ENCODE results near the gene TSPAN16.
A peak's percentile ranks its signal among the peaks of the same experiment; 100 is the strongest.

The TSPAN16 gene

DNA sequence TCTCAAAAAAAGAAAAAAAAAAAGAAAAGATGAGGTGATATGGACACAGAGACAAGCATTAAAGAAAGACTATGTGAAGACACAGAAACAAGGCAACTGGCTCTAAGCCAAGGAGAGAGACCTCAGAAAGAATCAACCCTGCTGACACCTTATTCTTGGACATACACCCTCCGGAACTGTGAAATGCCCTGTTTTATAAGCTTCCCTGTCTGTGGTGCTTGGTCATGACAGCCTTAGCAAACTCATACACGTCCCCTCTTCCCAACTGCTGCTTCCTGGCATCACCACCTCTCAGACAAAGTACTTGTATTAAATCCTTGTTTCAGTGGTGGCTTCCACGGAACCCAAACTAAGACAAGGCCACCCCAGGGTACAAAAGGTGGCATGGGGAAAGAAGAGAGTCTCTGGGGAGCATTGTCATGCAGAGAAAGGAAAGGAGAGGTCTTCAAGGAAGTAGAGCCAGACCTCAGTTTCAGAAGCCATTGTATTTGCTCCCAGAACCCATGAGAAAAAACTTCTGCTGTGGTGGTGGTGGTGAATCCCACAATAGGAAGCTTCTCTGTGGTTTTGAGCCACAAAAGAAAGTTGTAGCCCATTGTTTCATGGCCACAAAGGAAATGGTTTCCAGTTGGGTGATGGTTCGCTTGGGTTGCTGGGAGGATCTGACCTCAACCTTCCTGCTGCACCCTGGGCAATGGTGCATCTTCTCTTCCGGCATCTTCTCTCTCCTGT lies 16.3 kb upstream of the TSPAN16 start:
- H3K4me3 ChIP-seq = no peak overlapping the region
- TF ChIP-seq, protein P1, sequence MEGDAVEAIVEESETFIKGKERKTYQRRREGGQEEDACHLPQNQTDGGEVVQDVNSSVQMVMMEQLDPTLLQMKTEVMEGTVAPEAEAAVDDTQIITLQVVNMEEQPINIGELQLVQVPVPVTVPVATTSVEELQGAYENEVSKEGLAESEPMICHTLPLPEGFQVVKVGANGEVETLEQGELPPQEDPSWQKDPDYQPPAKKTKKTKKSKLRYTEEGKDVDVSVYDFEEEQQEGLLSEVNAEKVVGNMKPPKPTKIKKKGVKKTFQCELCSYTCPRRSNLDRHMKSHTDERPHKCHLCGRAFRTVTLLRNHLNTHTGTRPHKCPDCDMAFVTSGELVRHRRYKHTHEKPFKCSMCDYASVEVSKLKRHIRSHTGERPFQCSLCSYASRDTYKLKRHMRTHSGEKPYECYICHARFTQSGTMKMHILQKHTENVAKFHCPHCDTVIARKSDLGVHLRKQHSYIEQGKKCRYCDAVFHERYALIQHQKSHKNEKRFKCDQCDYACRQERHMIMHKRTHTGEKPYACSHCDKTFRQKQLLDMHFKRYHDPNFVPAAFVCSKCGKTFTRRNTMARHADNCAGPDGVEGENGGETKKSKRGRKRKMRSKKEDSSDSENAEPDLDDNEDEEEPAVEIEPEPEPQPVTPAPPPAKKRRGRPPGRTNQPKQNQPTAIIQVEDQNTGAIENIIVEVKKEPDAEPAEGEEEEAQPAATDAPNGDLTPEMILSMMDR (IDR thresholded peaks at IDR 0.05) = no peak
- no peak overlapping the region for H3K27ac ChIP-seq
- no peak for DNase-seq (ENCODE audit: low spot score)

DNA sequence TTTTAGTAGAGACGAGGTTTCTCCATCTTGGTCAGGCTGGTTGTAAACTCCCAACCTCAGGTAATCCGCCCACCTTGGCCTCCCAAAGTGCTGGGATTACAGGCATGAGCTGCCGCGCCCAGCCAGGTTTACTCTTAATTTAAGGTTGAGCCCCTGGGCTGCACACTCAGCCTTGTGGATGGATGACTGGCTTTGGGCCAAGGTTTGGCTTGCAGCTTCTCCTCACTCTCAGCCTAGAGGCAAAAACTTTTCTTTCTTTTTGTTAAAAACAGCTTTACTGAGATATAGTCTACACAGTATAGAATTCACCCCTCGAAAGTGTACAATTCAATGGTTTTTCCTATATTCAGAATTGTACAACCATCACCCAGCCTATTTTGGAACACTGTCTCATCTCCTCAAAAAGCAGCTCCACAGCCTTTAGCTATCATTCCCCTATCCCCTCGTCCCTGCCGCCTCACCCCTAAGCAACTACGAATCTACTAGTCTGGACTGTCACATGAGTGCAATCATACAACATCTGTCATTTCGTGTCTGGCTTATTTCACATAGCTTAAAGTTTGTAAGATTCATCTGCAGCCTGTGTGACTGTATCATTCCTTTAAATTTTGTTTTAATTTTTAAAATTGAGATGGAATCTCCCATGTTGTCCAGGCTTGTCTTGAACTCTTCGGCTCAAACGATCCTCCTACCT lies 14.5 kb upstream of the TSPAN16 start:
- Histone ChIP-seq H3K27ac (no peak overlapping the region), H3K4me3 (no peak overlapping the region)
- TF ChIP-seq, protein P1 (IDR thresholded peaks at IDR 0.05) = no peak
- DNase-seq (ENCODE audit: low spot score) = no peak

DNA sequence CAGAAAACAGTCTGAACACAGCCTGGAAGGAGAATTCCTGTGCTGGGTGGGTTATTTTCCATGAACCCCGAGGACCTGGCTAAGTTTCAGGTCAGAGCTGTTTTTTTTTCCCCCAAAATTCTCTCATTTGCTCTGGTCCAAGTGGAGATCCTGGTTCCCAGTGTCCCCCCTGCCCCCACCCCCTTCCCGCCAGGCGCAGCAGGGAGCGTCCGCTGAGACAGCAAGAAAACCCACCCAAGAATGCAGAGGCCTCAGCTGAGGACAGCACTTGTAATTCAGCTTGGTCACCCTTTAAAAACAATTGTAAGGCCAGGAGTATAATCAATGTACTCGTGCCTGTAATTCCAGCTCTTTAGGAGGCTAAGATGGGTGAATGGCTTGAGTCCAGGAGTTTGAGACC lies 11.4 kb upstream of the TSPAN16 start:
- Histone ChIP-seq H3K4me3 (no peak overlapping the region), H3K27ac (no peak overlapping the region)
- DNase-seq (ENCODE audit: low spot score) = no peak
- TF ChIP-seq, protein P1 (IDR thresholded peaks at IDR 0.05) = no peak

DNA sequence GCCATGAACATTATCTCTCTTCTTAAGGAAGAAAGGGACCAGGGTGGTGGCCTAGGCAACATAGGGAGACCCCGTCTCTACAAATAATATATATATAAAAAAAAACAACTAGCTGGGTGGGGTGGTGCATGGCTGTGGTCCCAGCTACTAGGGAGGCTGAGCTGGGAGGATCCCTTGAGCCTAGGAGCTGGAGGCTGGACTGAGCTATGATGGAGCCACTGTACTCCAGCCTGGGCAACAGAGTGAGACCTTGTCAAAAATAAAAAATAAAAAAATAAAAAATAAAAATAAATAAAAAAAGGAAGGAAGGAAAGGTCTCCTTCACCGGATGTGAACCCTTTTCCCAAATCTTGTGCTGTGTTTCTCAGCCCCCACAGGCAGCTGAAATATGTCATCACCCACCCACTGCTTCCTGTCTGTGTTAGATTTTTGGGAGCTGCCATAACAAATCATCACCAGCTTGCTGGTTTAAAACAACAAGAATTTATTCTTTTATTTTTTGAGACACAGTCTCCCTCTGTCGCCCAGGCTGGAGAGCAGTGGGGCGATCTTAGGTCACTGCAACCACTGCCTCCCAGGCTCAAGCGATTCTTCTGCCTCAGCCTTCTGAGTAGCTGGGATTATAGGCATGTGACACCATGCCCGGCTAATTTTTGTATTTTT lies 9.5 kb upstream of the TSPAN16 start:
- Histone ChIP-seq H3K27ac (peak overlapping the region in 1 of 2 donors; percentile 1), H3K4me3 (no peak overlapping the region)
- no peak for DNase-seq (ENCODE audit: low spot score)
- TF ChIP-seq, protein P1 (IDR thresholded peaks at IDR 0.05) = no peak

DNA sequence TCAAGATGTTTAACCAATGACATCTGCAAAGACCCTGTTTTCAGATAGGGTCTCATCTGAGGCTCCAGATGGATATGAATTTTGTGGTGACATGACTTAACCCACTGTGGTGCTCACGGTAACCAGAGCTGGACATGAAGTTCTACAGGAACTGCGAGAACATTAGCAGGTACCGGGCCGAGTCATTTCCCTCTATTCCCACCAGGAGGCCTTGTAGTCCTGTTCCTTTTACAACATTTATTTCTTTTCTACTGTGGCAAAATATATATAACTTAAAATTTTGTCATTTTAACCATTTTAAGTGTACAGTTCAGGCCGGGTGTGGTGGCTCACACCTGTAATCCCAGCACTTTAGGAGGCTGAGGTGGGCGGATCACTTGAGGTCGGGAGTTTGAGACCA lies 7.6 kb upstream of the TSPAN16 start:
- Histone ChIP-seq H3K27ac (no peak overlapping the region), H3K4me3 (no peak overlapping the region)
- DNase-seq (ENCODE audit: low spot score) = no peak
- TF ChIP-seq, protein P1 (IDR thresholded peaks at IDR 0.05) = peak; percentile 42

DNA sequence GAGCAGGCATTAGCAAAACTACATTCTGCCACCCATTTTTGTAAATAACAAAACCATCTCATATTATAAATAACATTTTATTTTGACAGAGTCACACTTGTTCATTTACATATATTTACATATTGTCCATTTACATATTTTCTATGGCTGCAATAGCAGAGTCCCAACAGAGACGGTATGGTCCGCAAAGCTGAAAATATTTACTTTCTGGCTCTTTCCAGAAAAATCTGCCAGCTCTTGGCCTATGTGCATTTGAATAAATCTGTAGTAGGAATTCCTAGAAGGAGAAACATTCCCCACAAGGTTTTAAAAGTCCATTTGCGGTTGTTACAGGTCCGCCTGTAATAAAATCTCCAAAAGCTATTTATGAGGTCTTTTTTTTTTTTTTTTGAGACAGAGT lies 5.7 kb upstream of the TSPAN16 start:
- TF ChIP-seq, protein P1 (IDR thresholded peaks at IDR 0.05) = no peak
- no peak overlapping the region for H3K4me3 ChIP-seq
- no peak for DNase-seq (ENCODE audit: low spot score)
- H3K27ac ChIP-seq = no peak overlapping the region

All from coronary artery (tissue), 2 donors.